ENCODE results near the gene ISLR2.

ISLR2 gene

GRCh38 chr15:74131628-74132413, 1.4 kb downstream of the ISLR2 start:
- H3K9me3 ChIP-seq = no peaks in the 10 kb centered on the region
- no peak overlapping the region for H3K4me3 ChIP-seq (ENCODE audit: low read depth in 1 of 2, low read length in 1 of 2)
- H3K36me3 ChIP-seq = no peaks in the 10 kb centered on the region
- H3K27ac ChIP-seq = no peak overlapping the region
- peaks cover 100% of the 10 kb centered on the region for H3K27me3 ChIP-seq
- peaks cover 4 to 16% of the 10 kb centered on the region in 2 experiments for H3K4me1 ChIP-seq (ENCODE audit: control insufficient read depth in 1 of 2, insufficient read depth in 1 of 2, low read depth in 1 of 2, low read length in 1 of 2)
- TF ChIP-seq, protein P1, sequence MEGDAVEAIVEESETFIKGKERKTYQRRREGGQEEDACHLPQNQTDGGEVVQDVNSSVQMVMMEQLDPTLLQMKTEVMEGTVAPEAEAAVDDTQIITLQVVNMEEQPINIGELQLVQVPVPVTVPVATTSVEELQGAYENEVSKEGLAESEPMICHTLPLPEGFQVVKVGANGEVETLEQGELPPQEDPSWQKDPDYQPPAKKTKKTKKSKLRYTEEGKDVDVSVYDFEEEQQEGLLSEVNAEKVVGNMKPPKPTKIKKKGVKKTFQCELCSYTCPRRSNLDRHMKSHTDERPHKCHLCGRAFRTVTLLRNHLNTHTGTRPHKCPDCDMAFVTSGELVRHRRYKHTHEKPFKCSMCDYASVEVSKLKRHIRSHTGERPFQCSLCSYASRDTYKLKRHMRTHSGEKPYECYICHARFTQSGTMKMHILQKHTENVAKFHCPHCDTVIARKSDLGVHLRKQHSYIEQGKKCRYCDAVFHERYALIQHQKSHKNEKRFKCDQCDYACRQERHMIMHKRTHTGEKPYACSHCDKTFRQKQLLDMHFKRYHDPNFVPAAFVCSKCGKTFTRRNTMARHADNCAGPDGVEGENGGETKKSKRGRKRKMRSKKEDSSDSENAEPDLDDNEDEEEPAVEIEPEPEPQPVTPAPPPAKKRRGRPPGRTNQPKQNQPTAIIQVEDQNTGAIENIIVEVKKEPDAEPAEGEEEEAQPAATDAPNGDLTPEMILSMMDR (IDR thresholded peaks at IDR 0.05) = no peak

- peaks cover 100% of the 10 kb centered on the region for H3K27me3 ChIP-seq
Measured at GRCh38 chr15:74132681-74133651, 2.6 kb downstream of the ISLR2 start.

DNA sequence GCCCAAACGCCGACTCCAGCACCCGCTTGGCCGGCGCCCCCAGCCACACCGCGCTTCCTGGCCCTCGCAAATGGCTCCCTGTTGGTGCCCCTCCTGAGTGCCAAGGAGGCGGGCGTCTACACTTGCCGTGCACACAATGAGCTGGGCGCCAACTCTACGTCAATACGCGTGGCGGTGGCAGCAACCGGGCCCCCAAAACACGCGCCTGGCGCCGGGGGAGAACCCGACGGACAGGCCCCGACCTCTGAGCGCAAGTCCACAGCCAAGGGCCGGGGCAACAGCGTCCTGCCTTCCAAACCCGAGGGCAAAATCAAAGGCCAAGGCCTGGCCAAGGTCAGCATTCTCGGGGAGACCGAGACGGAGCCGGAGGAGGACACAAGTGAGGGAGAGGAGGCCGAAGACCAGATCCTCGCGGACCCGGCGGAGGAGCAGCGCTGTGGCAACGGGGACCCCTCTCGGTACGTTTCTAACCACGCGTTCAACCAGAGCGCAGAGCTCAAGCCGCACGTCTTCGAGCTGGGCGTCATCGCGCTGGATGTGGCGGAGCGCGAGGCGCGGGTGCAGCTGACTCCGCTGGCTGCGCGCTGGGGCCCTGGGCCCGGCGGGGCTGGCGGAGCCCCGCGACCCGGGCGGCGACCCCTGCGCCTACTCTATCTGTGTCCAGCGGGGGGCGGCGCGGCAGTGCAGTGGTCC, 3.5 kb downstream of the ISLR2 start:
- Histone ChIP-seq H3K4me1 (ENCODE audit: control insufficient read depth in 1 of 2, insufficient read depth in 1 of 2, low read depth in 1 of 2, low read length in 1 of 2) (peaks cover 0 to 7% of the 10 kb centered on the region in 2 experiments), H3K27ac (no peak overlapping the region), H3K4me3 (ENCODE audit: low read depth in 1 of 2, low read length in 1 of 2) (no peak overlapping the region), H3K36me3 (no peaks in the 10 kb centered on the region), H3K9me3 (no peaks in the 10 kb centered on the region), H3K27me3 (peaks cover 100% of the 10 kb centered on the region)
- TF ChIP-seq, protein P1 (IDR thresholded peaks at IDR 0.05) = no peak

More at GRCh38 chr15:74132681-74133651, 2.6 kb downstream of the ISLR2 start:
- Histone ChIP-seq H3K27ac (no peak overlapping the region), H3K4me1 (ENCODE audit: control insufficient read depth in 1 of 2, insufficient read depth in 1 of 2, low read depth in 1 of 2, low read length in 1 of 2) (peaks cover 0 to 11% of the 10 kb centered on the region in 2 experiments), H3K36me3 (no peaks in the 10 kb centered on the region), H3K4me3 (ENCODE audit: low read depth in 1 of 2, low read length in 1 of 2) (no peak overlapping the region), H3K9me3 (no peaks in the 10 kb centered on the region)
- TF ChIP-seq, protein P1 (IDR thresholded peaks at IDR 0.05) = no peak

DNA sequence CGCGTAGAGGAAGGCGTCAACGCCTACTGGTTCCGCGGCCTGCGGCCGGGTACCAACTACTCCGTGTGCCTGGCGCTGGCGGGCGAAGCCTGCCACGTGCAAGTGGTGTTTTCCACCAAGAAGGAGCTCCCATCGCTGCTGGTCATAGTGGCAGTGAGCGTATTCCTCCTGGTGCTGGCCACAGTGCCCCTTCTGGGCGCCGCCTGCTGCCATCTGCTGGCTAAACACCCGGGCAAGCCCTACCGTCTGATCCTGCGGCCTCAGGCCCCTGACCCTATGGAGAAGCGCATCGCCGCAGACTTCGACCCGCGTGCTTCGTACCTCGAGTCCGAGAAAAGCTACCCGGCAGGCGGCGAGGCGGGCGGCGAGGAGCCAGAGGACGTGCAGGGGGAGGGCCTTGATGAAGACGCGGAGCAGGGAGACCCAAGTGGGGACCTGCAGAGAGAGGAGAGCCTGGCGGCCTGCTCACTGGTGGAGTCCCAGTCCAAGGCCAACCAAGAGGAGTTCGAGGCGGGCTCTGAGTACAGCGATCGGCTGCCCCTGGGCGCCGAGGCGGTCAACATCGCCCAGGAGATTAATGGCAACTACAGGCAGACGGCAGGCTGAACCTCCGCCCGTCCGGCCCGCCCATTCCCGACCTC, 4.1 kb downstream of the ISLR2 start:
- TF ChIP-seq, protein P1 (IDR thresholded peaks at IDR 0.05) = no peak
- Histone ChIP-seq H3K9me3 (no peaks in the 10 kb centered on the region), H3K4me1 (ENCODE audit: control insufficient read depth in 1 of 2, insufficient read depth in 1 of 2, low read depth in 1 of 2, low read length in 1 of 2) (peaks cover 0 to 7% of the 10 kb centered on the region in 2 experiments), H3K36me3 (no peaks in the 10 kb centered on the region), H3K27ac (no peak overlapping the region), H3K4me3 (ENCODE audit: low read depth in 1 of 2, low read length in 1 of 2) (no peak overlapping the region), H3K27me3 (peaks cover 100% of the 10 kb centered on the region)
